ENCODE data around the gene FUS. TPM values are rescaled to one million over a fixed set of nuclear protein-coding genes. Genes with fewer than 3 reads are reported as not detected.

The FUS gene
- total RNA-seq, 6 donors from 2014 or later: 65.7 to 258 (median 145) TPM

GRCh38 chr16:31187808-31188189 is 7.9 kb downstream of the FUS start:
- no peak for ATAC-seq (ENCODE audit: low FRiP score in 2 of 2)
- whole genome bisulfite sequencing, 2 donors: 89 to 91% methylated on average over 8 of the region's 8 CpGs
- TF ChIP-seq CTCF (IDR thresholded peaks at IDR 0.05) (no peak), POLR2A (IDR thresholded peaks at IDR 0.05) (no peak), EP300 (IDR thresholded peaks at IDR 0.05) (no peak), POLR2AphosphoS5 (IDR thresholded peaks at IDR 0.05) (no peak)
- no peak for DNase-seq
- Histone ChIP-seq H3K27ac (no peak overlapping the region), H3K27me3 (no peaks in the 10 kb centered on the region), H3K4me1 (peaks cover 12 to 31% (median 20%) of the 10 kb centered on the region in 4 donors), H3K36me3 (peaks cover 84 to 100% (median 92%) of the 10 kb centered on the region in 4 donors), H3K9me3 (no peaks in the 10 kb centered on the region), H3K4me3 (no peak overlapping the region)

GRCh38 chr16:31188450-31189411 is 8.8 kb downstream of the FUS start:
- TF ChIP-seq POLR2AphosphoS5 (IDR thresholded peaks at IDR 0.05) (no peak), CTCF (IDR thresholded peaks at IDR 0.05) (no peak), EP300 (IDR thresholded peaks at IDR 0.05) (no peak), POLR2A (IDR thresholded peaks at IDR 0.05) (no peak)
- ATAC-seq (ENCODE audit: low FRiP score in 2 of 2): no peak
- no peaks in the 10 kb centered on the region for H3K27me3 ChIP-seq
- DNase-seq: no peak
- H3K9me3 ChIP-seq: no peaks in the 10 kb centered on the region
- peaks cover 87 to 100% (median 94%) of the 10 kb centered on the region in 4 donors for H3K36me3 ChIP-seq
- no peak overlapping the region for H3K4me3 ChIP-seq
- peaks cover 3 to 21% (median 11%) of the 10 kb centered on the region in 4 donors for H3K4me1 ChIP-seq
- WGBS, 2 donors: 79 to 88% methylated on average over 3 of the region's 3 CpGs
- no peak overlapping the region for H3K27ac ChIP-seq

- Histone ChIP-seq H3K4me1 (peaks cover 0 to 17% (median 6%) of the 10 kb centered on the region in 4 donors), H3K36me3 (peaks cover 85 to 100% (median 95%) of the 10 kb centered on the region in 4 donors), H3K9me3 (no peaks in the 10 kb centered on the region), H3K4me3 (no peak overlapping the region), H3K27me3 (no peaks in the 10 kb centered on the region), H3K27ac (no peak overlapping the region)
- no peak for DNase-seq
- ATAC-seq (ENCODE audit: low FRiP score in 2 of 2): no peak
- WGBS, 2 donors: 80 to 81% methylated on average over 2 of the region's 2 CpGs
- no peak for TF ChIP-seq CTCF (IDR thresholded peaks at IDR 0.05)
- TF ChIP-seq EP300 (IDR thresholded peaks at IDR 0.05): no peak
- no peak for TF ChIP-seq POLR2AphosphoS5 (IDR thresholded peaks at IDR 0.05)
- no peak for TF ChIP-seq POLR2A (IDR thresholded peaks at IDR 0.05)
Measured at GRCh38 chr16:31189412-31189778, 9.5 kb downstream of the FUS start.

GRCh38 chr16:31190061-31190460 is 10.1 kb downstream of the FUS start:
- no peaks in the 10 kb centered on the region for H3K9me3 ChIP-seq
- no peak for ATAC-seq (ENCODE audit: low FRiP score in 2 of 2)
- peaks cover 83 to 100% (median 93%) of the 10 kb centered on the region in 4 donors for H3K36me3 ChIP-seq
- whole genome bisulfite sequencing, 2 donors: 96 to 97% methylated on average over 12 of the region's 12 CpGs
- TF ChIP-seq POLR2A (IDR thresholded peaks at IDR 0.05) (no peak), CTCF (IDR thresholded peaks at IDR 0.05) (no peak), EP300 (IDR thresholded peaks at IDR 0.05) (no peak), POLR2AphosphoS5 (IDR thresholded peaks at IDR 0.05) (no peak)
- H3K4me3 ChIP-seq: no peak overlapping the region
- no peak overlapping the region for H3K27ac ChIP-seq
- no peaks in the 10 kb centered on the region for H3K27me3 ChIP-seq
- peaks cover 0 to 14% (median 5%) of the 10 kb centered on the region in 4 donors for H3K4me1 ChIP-seq
- no peak for DNase-seq

Data from upper lobe of left lung (tissue), 6 donors.